HEK293 (cell line): Measurements from ENCODE around the gene ATP8B1.

Experiments
- CTCF ChIP-seq: fragments of 450-650 bp; formaldehyde crosslinking; IDR thresholded peaks from 2 replicates; pipeline ENCODE4 v1.5.1; 2016; ENCODE audit warnings: missing biosample characterization, missing genetic modification characterization
- ZFP37 ChIP-seq: fragments of 450-650 bp; formaldehyde crosslinking; IDR thresholded peaks from 2 replicates; pipeline ENCODE4 v1.5.1; 2016; ENCODE audit warnings: missing biosample characterization, missing genetic modification characterization
- ZNF223 ChIP-seq: fragments of 450-650 bp; formaldehyde crosslinking; IDR thresholded peaks from 2 replicates; pipeline ENCODE4 v1.5.1; 2016; ENCODE audit warnings: missing biosample characterization, missing genetic modification characterization
- ZNF354C ChIP-seq: fragments of 450-650 bp; formaldehyde crosslinking; IDR thresholded peaks from 2 replicates; pipeline ENCODE4 v1.5.1; 2016; ENCODE audit warnings: missing biosample characterization, missing genetic modification characterization, low read depth, borderline replicate concordance

DNA sequence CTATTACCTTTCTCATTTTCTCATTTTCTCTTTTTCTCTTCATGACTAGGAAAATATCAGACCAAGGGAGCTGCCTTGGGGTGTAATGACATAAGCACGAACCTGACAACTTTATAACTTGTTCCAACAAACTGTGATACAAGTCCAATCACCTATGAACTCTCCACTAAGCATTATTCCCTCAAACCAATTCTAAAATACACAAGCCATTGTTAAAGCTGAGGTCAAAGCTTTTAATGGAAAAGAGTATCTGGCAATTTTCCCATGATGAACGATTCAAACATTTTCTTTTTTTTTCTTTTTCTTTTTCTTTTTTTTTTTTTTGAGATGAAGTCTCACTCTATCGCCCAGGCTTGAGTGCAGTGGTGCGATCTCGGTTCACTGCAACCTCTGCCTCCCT, 133.1 kb downstream of the ATP8B1 start:
- TF ChIP-seq CTCF (tag by site-specific recombination) = no peak
- no peak for TF ChIP-seq ZFP37 (tag by site-specific recombination)
- no peak for TF ChIP-seq ZNF223 (tag by site-specific recombination)
- TF ChIP-seq ZNF354C (tag by site-specific recombination) = no peak
